OCI-LY7 (cell line): ENCODE data around the gene ASB5. TPM values are rescaled to one million over a fixed set of nuclear protein-coding genes. Genes with fewer than 3 reads are reported as not detected.

ENCODE experiments used
- BruUV-seq: library from RNA; stranded (reverse); fragments of 400-500 nt; replicated peaks from 2 replicates; lab custom pipeline; 2021; lab: Mats Ljungman, UMichigan
- CTCF ChIA-PET: fragments of 300-600 bp; sonication (Branson Sonifier 250); formaldehyde crosslinking; loops from one replicate; lab custom pipeline; 2022; ENCODE audit warnings: antibody characterized with exemption; ENCODE audit not compliant: unreplicated experiment; lab: Charles Lee
- POLR2A ChIA-PET: fragments of 300-600 bp; sonication (Branson Sonifier 250); formaldehyde crosslinking; loops from one replicate; lab custom pipeline; 2022; ENCODE audit warnings: antibody characterized with exemption; lab: Charles Lee
- DNase-seq: peaks from one replicate; pipeline ENCODE4 v3.0.0-alpha.2; 2015; ENCODE audit warnings: low spot score
- H2AFZ ChIP-seq: fragments of 200-600 bp; sonication (generic), shearing (Covaris generic); 2 replicates; pipeline ENCODE4 v1.6.1; 2014; ENCODE audit warnings: mild to moderate bottlenecking, antibody characterized with exemption, low read length, moderate library complexity
- H3K27ac ChIP-seq: fragments of 200-600 bp; sonication (generic); 2 replicates; pipeline ENCODE4 v1.5.1; 2014; ENCODE audit warnings: mixed run types, low read depth, mild to moderate bottlenecking, moderate library complexity, low read length, inconsistent platforms; ENCODE audit not compliant: poor library complexity, severe bottlenecking
- H3K36me3 ChIP-seq: fragments of 200-600 bp; sonication (generic); 2 replicates; pipeline ENCODE4 v1.6.1; 2014; ENCODE audit warnings: mild to moderate bottlenecking, antibody characterized with exemption, low read length, moderate library complexity, mixed read lengths; ENCODE audit not compliant: insufficient read depth
- H3K4me1 ChIP-seq: fragments of 200-600 bp; sonication (generic); 2 replicates; pipeline ENCODE4 v1.5.1; 2014; ENCODE audit warnings: mild to moderate bottlenecking, low read length; ENCODE audit not compliant: insufficient read depth, poor library complexity, severe bottlenecking
- H3K4me2 ChIP-seq: fragments of 200-600 bp; sonication (generic); 2 replicates; pipeline ENCODE4 v1.6.1; 2014; ENCODE audit warnings: mild to moderate bottlenecking, low read length
- H3K4me3 ChIP-seq: fragments of 200-600 bp; sonication (generic); 2 replicates; pipeline ENCODE4 v1.5.1; 2014; ENCODE audit warnings: mild to moderate bottlenecking, low read depth, low read length; ENCODE audit not compliant: poor library complexity, severe bottlenecking
- H3K79me2 ChIP-seq: fragments of 200-600 bp; sonication (generic); 2 replicates; pipeline ENCODE4 v1.6.1; 2016; ENCODE audit warnings: low read depth, mild to moderate bottlenecking, low read length, moderate library complexity, mixed read lengths; ENCODE audit not compliant: insufficient read depth
- H3K9me2 ChIP-seq: fragments of 200-600 bp; sonication (generic); 2 replicates; pipeline ENCODE4 v1.6.1; 2016; ENCODE audit warnings: mild to moderate bottlenecking, low read length, mixed read lengths; ENCODE audit not compliant: insufficient read depth
- H3K9me3 ChIP-seq: fragments of 200-600 bp; sonication (generic); 2 replicates; pipeline ENCODE4 v1.6.1; 2014; ENCODE audit warnings: mild to moderate bottlenecking, mixed run types, low read length, mixed read lengths
- H4K20me1 ChIP-seq: fragments of 200-600 bp; sonication (generic); 2 replicates; pipeline ENCODE4 v1.6.1; 2014; ENCODE audit warnings: mild to moderate bottlenecking, antibody characterized with exemption, low read length, moderate library complexity, mixed read lengths; ENCODE audit not compliant: insufficient read depth
- EZH2phosphoT487 ChIP-seq: fragments of 200-600 bp; sonication (generic); IDR thresholded peaks from 2 replicates; pipeline ENCODE4 v1.6.1; 2018; ENCODE audit warnings: low read depth, borderline replicate concordance, mild to moderate bottlenecking, mixed run types, antibody characterized with exemption, low read length, moderate library complexity, mixed read lengths
- intact Hi-C: fragments of 100-400 bp; cut with micrococcal nuclease; formaldehyde crosslinking; loops from one replicate; pipeline ENCODE4 v1.10.0; 2022; ENCODE audit not compliant: unreplicated experiment
- total RNA-seq, 2 experiments: library from RNA; depleted of rRNA in 1 of 2; stranded (reverse); fragments of >200 nt in 1 of 2; shearing (Covaris generic) in 1 of 2; gene quantifications; 2 replicates each; pipeline ENCODE4 v1.2.3, GENCODE V29; 2014 to 2022
- TF ChIP-seq, protein P1 (sequence below): fragments of 200-600 bp; sonication (generic); conservative IDR thresholded peaks from 2 replicates; pipeline ENCODE4 v1.5.1; 2014; ENCODE audit warnings: mild to moderate bottlenecking, antibody characterized with exemption, low read length, moderate library complexity, mixed read lengths

The ASB5 gene
- total RNA-seq, 2 experiments from 2014 or later: not detected

DNA sequence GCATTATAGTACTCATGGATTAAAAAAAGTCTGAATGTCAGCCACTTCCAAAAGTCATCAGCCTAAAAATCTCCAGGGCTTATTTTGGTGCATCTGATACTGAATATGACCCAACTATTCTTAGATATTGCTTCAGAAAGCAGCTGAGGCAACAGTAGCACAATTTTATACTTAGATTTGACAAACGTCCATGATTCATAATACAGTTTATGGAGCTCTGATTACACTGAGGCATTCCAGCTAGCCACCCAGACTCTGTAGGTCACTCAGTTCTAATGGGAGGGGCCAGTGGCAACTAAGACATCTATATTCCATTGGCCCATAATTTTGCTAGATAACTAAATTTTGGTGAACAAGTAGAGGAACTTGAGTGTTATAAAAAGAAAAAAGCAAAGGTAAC, 84.0 kb downstream of the ASB5 start:
- Histone ChIP-seq H3K27ac (no peak overlapping the region), H3K4me3 (no peak overlapping the region), H3K36me3 (no peaks in the 10 kb centered on the region), H2AFZ (no peak overlapping the region), H3K79me2 (no peaks in the 10 kb centered on the region), H3K4me1 (no peaks in the 10 kb centered on the region), H3K9me3 (no peaks in the 10 kb centered on the region), H3K4me2 (no peak overlapping the region), H4K20me1 (no peaks in the 10 kb centered on the region), H3K9me2 (no peaks in the 10 kb centered on the region)
- no peak for DNase-seq
- intact Hi-C loops: no loop called here
- BruUV-seq: no TSS peak
- POLR2A ChIA-PET: no interaction called here
- CTCF ChIA-PET: no interaction called here
- TF ChIP-seq, protein P1, sequence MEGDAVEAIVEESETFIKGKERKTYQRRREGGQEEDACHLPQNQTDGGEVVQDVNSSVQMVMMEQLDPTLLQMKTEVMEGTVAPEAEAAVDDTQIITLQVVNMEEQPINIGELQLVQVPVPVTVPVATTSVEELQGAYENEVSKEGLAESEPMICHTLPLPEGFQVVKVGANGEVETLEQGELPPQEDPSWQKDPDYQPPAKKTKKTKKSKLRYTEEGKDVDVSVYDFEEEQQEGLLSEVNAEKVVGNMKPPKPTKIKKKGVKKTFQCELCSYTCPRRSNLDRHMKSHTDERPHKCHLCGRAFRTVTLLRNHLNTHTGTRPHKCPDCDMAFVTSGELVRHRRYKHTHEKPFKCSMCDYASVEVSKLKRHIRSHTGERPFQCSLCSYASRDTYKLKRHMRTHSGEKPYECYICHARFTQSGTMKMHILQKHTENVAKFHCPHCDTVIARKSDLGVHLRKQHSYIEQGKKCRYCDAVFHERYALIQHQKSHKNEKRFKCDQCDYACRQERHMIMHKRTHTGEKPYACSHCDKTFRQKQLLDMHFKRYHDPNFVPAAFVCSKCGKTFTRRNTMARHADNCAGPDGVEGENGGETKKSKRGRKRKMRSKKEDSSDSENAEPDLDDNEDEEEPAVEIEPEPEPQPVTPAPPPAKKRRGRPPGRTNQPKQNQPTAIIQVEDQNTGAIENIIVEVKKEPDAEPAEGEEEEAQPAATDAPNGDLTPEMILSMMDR: no peak
- TF ChIP-seq EZH2phosphoT487: no peak

Other genes with a start within 250 kb of the ASB5 start
- 0.62 and 0.63 TPM in 2 replicates for gene WDR17, start 203.4 kb downstream of the ASB5 start, total RNA-seq (2014; rRNA removed; shearing (Covaris generic))
- 3.8 and 4.0 TPM in 2 replicates for gene WDR17, start 203.4 kb downstream of the ASB5 start, total RNA-seq (2022)
- not detected in 2 replicates for gene SPATA4, start 73.6 kb downstream of the ASB5 start, total RNA-seq (2014; rRNA removed; shearing (Covaris generic))
- not detected in 2 replicates for gene SPATA4, start 73.6 kb downstream of the ASB5 start, total RNA-seq (2022)
- gene SPCS3, start 50.7 kb upstream of the ASB5 start, total RNA-seq (2014; rRNA removed; shearing (Covaris generic)): 100 and 122 TPM in 2 replicates
- 253 and 268 TPM in 2 replicates for gene SPCS3, start 50.7 kb upstream of the ASB5 start, total RNA-seq (2022)